Peyer's patch (tissue), 4 donors: ENCODE data around the gene ETFA.

Experiments used
- POLR2A ChIP-seq, 2 donors: fragments of 450-650 bp; IDR thresholded peaks; one replicate each; pipeline ENCODE4 v1.5.1; 2017; ENCODE audit warnings: antibody characterized with exemption in 2 of 2, mild to moderate bottlenecking in 2 of 2, moderate library complexity in 2 of 2
- TF ChIP-seq, protein P1 (sequence below), 6 experiments: fragments of 450-650 bp in 4 of 6; fragments of 200-600 bp in 2 of 6; sonication (generic) in 1 of 6; IDR thresholded peaks; one replicate each; pipeline ENCODE4 v1.5.1; 2017 to 2019; ENCODE audit warnings: antibody characterized with exemption in 6 of 6, mild to moderate bottlenecking in 3 of 6, moderate library complexity in 1 of 6

DNA sequence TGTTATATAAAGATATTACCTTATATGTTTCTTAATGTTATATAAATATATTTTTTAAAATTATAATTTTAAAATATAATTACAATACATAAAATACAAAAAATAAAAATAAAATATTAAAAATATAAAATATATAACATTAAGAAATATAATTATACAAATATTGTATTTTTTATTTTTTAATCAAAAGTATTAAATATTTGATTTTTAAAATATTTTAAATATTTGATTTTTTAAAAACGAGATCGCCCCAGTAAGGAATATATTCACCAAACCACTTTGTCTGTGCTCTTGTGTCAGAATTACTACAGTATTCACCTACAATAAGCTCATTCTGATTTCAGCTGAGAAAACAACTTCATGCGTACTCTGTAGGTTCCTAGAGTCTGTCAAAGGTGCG, 89.1 kb downstream of the ETFA start:
- TF ChIP-seq, protein P1, sequence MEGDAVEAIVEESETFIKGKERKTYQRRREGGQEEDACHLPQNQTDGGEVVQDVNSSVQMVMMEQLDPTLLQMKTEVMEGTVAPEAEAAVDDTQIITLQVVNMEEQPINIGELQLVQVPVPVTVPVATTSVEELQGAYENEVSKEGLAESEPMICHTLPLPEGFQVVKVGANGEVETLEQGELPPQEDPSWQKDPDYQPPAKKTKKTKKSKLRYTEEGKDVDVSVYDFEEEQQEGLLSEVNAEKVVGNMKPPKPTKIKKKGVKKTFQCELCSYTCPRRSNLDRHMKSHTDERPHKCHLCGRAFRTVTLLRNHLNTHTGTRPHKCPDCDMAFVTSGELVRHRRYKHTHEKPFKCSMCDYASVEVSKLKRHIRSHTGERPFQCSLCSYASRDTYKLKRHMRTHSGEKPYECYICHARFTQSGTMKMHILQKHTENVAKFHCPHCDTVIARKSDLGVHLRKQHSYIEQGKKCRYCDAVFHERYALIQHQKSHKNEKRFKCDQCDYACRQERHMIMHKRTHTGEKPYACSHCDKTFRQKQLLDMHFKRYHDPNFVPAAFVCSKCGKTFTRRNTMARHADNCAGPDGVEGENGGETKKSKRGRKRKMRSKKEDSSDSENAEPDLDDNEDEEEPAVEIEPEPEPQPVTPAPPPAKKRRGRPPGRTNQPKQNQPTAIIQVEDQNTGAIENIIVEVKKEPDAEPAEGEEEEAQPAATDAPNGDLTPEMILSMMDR (IDR thresholded peaks at IDR 0.05): no peak
- TF ChIP-seq POLR2A (IDR thresholded peaks at IDR 0.05): no peak
